HepG2 (cell line): ENCODE data around the gene TBC1D1. TPM values are rescaled to one million over a fixed set of nuclear protein-coding genes. Genes with fewer than 3 reads are reported as not detected.

Source experiments
- ATAC-seq: fragments of 200-7000 bp; cut with Tn5 transposase; 3 replicates; pipeline ENCODE4 v1.9.1; 2020; ENCODE audit warnings: mild to moderate bottlenecking, moderate library complexity
- BruUV-seq: library from RNA; stranded (reverse); fragments of 400-500 nt; replicated peaks from 2 replicates; lab custom pipeline; 2021; lab: Mats Ljungman, UMichigan
- CTCF ChIA-PET: fragments of 300-600 bp; formaldehyde crosslinking; extraction: SDS; loops from one replicate; lab custom pipeline; 2021; ENCODE audit warnings: low total read pairs, inconsistent platforms, low intra/inter-chr PET ratio; lab: Yijun Ruan, JAX
- POLR2A ChIA-PET: fragments of 350-600 bp; sonication (Branson Sonifier 250); formaldehyde crosslinking; loops from one replicate; lab custom pipeline; 2020; ENCODE audit warnings: antibody characterized with exemption, inconsistent platforms; lab: Yijun Ruan, JAX
- DNase-seq: peaks from one replicate; pipeline ENCODE4 v3.0.0-alpha.2; 2015; ENCODE audit warnings: low spot score
- FAIRE-seq: peaks from 3 replicates; lab custom pipeline; 2011; peaks lifted over from hg19 to GRCh38; lab: Jason Lieb, UNC
- H2AFZ ChIP-seq: one replicate; pipeline ENCODE4 v1.6.1; 2011; ENCODE audit warnings: low read length, inconsistent platforms
- H3K27ac ChIP-seq: fragments of 300-600 bp; 3 replicates; pipeline ENCODE4 v1.8.0; 2011; ENCODE audit warnings: mixed run types, mild to moderate bottlenecking, mixed read lengths, low read length, inconsistent platforms; ENCODE audit not compliant: insufficient read depth; ENCODE audit errors: extremely low read length
- H3K27me3 ChIP-seq, 2 experiments: fragments of 200-600 bp in 1 of 2; 2 replicates in 1 of 2; 3 replicates in 1 of 2; pipeline versions ENCODE4 v1.6.0 to v1.8.0; 2011; ENCODE audit warnings: low read length in 2 of 2, mild to moderate bottlenecking in 2 of 2, moderate library complexity in 2 of 2, inconsistent platforms in 1 of 2; ENCODE audit not compliant: insufficient read depth in 2 of 2, control insufficient read depth in 1 of 2
- H3K36me3 ChIP-seq, 2 experiments: fragments of 200-600 bp in 1 of 2; replicated peaks in 1 of 2; 2 replicates in 1 of 2; 3 replicates in 1 of 2; pipeline versions ENCODE4 v1.5.1 to v1.8.0; 2011; ENCODE audit warnings: low read length in 2 of 2, inconsistent platforms in 1 of 2; ENCODE audit not compliant: insufficient read depth in 2 of 2, control insufficient read depth in 1 of 2
- H3K4me1 ChIP-seq: 2 replicates; pipeline ENCODE4 v1.5.1; 2012; ENCODE audit warnings: low read length, inconsistent platforms; ENCODE audit not compliant: insufficient read depth
- H3K4me2 ChIP-seq: 2 replicates; pipeline ENCODE4 v1.6.0; 2011; ENCODE audit warnings: low read depth, low read length, inconsistent platforms
- H3K4me3 ChIP-seq, 3 experiments: fragments of 200-600 bp in 1 of 3; sonication (generic), shearing (Covaris generic) in 1 of 3; replicated peaks in 1 of 3; 2 replicates each; pipeline ENCODE4 v1.5.1; 2011 to 2016; ENCODE audit warnings: low read length in 3 of 3, inconsistent platforms in 2 of 3, low read depth in 2 of 3, mild to moderate bottlenecking in 2 of 3, control low read depth in 1 of 3, mixed read lengths in 1 of 3; ENCODE audit not compliant: insufficient read depth in 1 of 3
- H3K79me2 ChIP-seq: one replicate; pipeline ENCODE4 v1.6.1; 2011; ENCODE audit warnings: low read length, inconsistent platforms; ENCODE audit not compliant: insufficient read depth
- H3K9ac ChIP-seq: 2 replicates; pipeline ENCODE4 v1.6.0; 2011; ENCODE audit warnings: mild to moderate bottlenecking, low read depth, low read length, inconsistent platforms; ENCODE audit not compliant: insufficient read depth
- H3K9me3 ChIP-seq: 2 replicates; pipeline ENCODE4 v1.5.1; 2012; ENCODE audit warnings: mild to moderate bottlenecking, low read length
- H4K20me1 ChIP-seq: 2 replicates; pipeline ENCODE4 v1.6.0; 2011; ENCODE audit warnings: inconsistent platforms, mild to moderate bottlenecking, low read length, moderate library complexity; ENCODE audit not compliant: insufficient read depth
- LCORL ChIP-seq, 2 experiments: fragments of 450-650 bp in 1 of 2; sonication (generic) in 1 of 2; formaldehyde crosslinking in 1 of 2; IDR thresholded peaks; 2 replicates each; pipeline versions ENCODE4 v1.5.0 to v1.6.1; 2017 to 2020; ENCODE audit warnings: antibody characterized with exemption in 1 of 2, missing genetic modification reagents in 1 of 2
- MBNL3 ChIP-seq: fragments of 250-450 bp; sonication (Bioruptor Pico); conservative IDR thresholded peaks from 2 replicates; pipeline ENCODE4 v1.8.0; 2022; ENCODE audit warnings: mild to moderate bottlenecking, inconsistent platforms
- PCBP1 ChIP-seq: fragments of 200-400 bp; formaldehyde crosslinking; IDR thresholded peaks from 2 replicates; pipeline ENCODE4 v1.6.1; 2017; ENCODE audit warnings: mild to moderate bottlenecking, low read depth, low read length, borderline replicate concordance
- STAG1 ChIP-seq: sonication (generic); formaldehyde crosslinking; IDR thresholded peaks from 2 replicates; pipeline ENCODE4 v1.4.0; 2020; ENCODE audit warnings: missing genetic modification reagents
- TBX3 ChIP-seq: fragments of 450-650 bp; IDR thresholded peaks from 2 replicates; pipeline ENCODE4 v1.6.1; 2017; ENCODE audit warnings: antibody characterized with exemption, mild to moderate bottlenecking, inconsistent platforms, borderline replicate concordance
- ZNF296 ChIP-seq: sonication (generic); formaldehyde crosslinking; conservative IDR thresholded peaks from 2 replicates; pipeline ENCODE4 v1.5.0; 2020; ENCODE audit warnings: mild to moderate bottlenecking, missing genetic modification reagents
- ZNF33A ChIP-seq: sonication (generic); formaldehyde crosslinking; IDR thresholded peaks from 2 replicates; pipeline ENCODE4 v1.5.1; 2020; ENCODE audit warnings: missing genetic modification reagents, mild to moderate bottlenecking, moderate library complexity, borderline replicate concordance
- ZNF674 ChIP-seq: sonication (generic); formaldehyde crosslinking; IDR thresholded peaks from 2 replicates; pipeline ENCODE4 v1.5.0; 2020; ENCODE audit warnings: low read depth, mild to moderate bottlenecking, missing genetic modification reagents
- ZNF850 ChIP-seq: sonication (generic); formaldehyde crosslinking; conservative IDR thresholded peaks from 2 replicates; pipeline ENCODE4 v1.9.0; 2021; ENCODE audit warnings: mild to moderate bottlenecking, missing genetic modification reagents
- WGBS: methylation state at CpG from one replicate; pipeline ENCODE4 v1.1.6; 2017; ENCODE audit warnings: low lambda C conversion rate; 5-methylcytosine and 5-hydroxymethylcytosine counted together
- in situ Hi-C: cut with HindIII; loops from 2 replicates; pipeline ENCODE4 v1.10.0; 2017; ENCODE audit warnings: low pct_unique_long_range_greater_than_20kb; ENCODE audit not compliant: extremely low pct_ligation_motif_present
- intact Hi-C: fragments of 100-400 bp; cut with micrococcal nuclease; formaldehyde crosslinking; loops from one replicate; pipeline ENCODE4 v1.10.0; 2022; ENCODE audit not compliant: unreplicated experiment
- polyA plus RNA-seq, 8 experiments: library from polyadenylated mRNA; depleted of rRNA in 3 of 8; stranded (reverse) in 7 of 8; unstranded in 1 of 8; fragments of >200 nt; fragmentation: Illumina TruSeq in 4 of 8; extraction: Trizol in 4 of 8; gene quantifications; 2 replicates each; pipeline versions ENCODE4 v1.2.1 to v1.2.3, GENCODE V29; 2011 to 2016; ENCODE audit warnings: low read depth in 4 of 8, missing spikeins in 1 of 8, mixed read lengths in 1 of 8; ENCODE audit not compliant: insufficient read depth in 1 of 8
- total RNA-seq, 5 experiments: library from RNA; depleted of rRNA; stranded (reverse); fragments of >200 nt; fragmentation: Illumina TruSeq; extraction: Trizol; gene quantifications; 2 replicates each; pipeline ENCODE4 v1.2.3, GENCODE V29; 2016; ENCODE audit warnings: low read depth in 1 of 5
- TF ChIP-seq, protein P1 (sequence below): sonication (generic); formaldehyde crosslinking; IDR thresholded peaks from 2 replicates; pipeline ENCODE4 v1.8.0; 2022; ENCODE audit warnings: mild to moderate bottlenecking, missing genetic modification reagents; ENCODE audit not compliant: insufficient replicate concordance
- TF ChIP-seq, protein P2 (sequence below): sonication (generic); formaldehyde crosslinking; IDR thresholded peaks from 2 replicates; pipeline ENCODE4 v1.8.1; 2023; ENCODE audit warnings: mild to moderate bottlenecking, missing genetic modification reagents
- TF ChIP-seq, protein P3 (sequence below): sonication (generic); formaldehyde crosslinking; IDR thresholded peaks from 2 replicates; pipeline ENCODE4 v1.4.0; 2020; ENCODE audit warnings: missing genetic modification reagents, borderline replicate concordance

The TBC1D1 gene
- total and polyA plus RNA-seq, 2 of the 13 experiments (the other 11 are each of a cell fraction or from before 2014, with no cell fraction given): 37.3 to 62.8 TPM

DNA sequence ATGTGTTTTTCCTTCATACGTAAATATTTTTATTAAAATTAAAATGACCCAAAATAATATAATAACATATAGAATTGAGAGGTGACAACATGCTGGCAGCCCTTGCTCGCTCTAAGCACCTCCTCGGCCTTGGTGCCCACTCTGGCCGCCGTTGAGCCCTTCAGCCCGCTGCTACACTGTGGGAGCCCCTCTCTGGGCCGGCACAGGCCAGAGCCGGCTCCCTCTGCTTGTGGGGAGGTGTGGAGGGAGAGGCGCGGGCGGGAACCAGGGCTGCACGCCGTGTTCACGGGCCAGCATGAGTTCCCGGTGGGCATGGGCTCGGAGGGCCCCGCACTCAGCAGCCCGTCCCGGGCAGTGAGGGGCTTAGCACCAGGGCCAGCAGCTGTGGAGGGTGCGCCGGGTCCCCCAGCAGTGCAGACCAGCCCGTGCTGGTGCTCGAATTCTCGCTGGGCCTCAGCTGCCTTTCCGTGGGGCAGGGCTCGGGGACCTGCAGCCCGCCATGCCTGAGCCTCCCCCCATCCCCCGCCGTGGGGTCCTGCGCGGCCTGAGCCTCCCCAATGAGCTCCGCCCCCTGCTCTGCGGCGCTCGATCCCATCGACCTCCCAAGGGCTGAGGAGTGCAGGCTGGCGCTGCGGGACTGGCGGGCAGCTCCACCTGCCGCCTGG lies 291.6 kb downstream of the TBC1D1 start:
- H3K9me3 ChIP-seq: no peaks in the 10 kb centered on the region
- BruUV-seq: no TSS peak
- no peaks in the 10 kb centered on the region for H3K79me2 ChIP-seq
- no peaks in the 10 kb centered on the region for H3K36me3 ChIP-seq
- ChIA-PET POLR2A (interaction anchor here (1.2 kb wide), 1 partner anchor 49 kb away, joined by 3 read pairs; no protein-coding TSS in a partner anchor), CTCF (interaction anchor here (3.4 kb wide), 1 partner anchor 492 kb away, joined by 32 read pairs; no protein-coding TSS in a partner anchor)
- FAIRE-seq (no peak), ATAC-seq (no peak), DNase-seq (no peak)
- H3K27me3 ChIP-seq: no peaks in the 10 kb centered on the region
- no peak overlapping the region for H3K4me3 ChIP-seq
- in situ Hi-C loops: loop anchor here (5.0 kb wide), 3 partner anchors 130 to 550 kb away; no protein-coding TSS in a partner anchor
- intact Hi-C loops: no loop called here
- H3K4me1 ChIP-seq: peaks cover 51% of the 10 kb centered on the region
- no peaks in the 10 kb centered on the region for H4K20me1 ChIP-seq
- no peak overlapping the region for H2AFZ ChIP-seq
- no peak overlapping the region for H3K27ac ChIP-seq
- no peak overlapping the region for H3K9ac ChIP-seq
- WGBS: over 99% methylated on average over 8 of the region's 40 CpGs
- H3K4me2 ChIP-seq: no peak overlapping the region
- TF ChIP-seq PCBP1 (no peak), ZNF850 (CRISPR knock-in tag) (peak; percentile 98), ZNF296 (CRISPR knock-in tag) (no peak)
- TF ChIP-seq, protein P1, sequence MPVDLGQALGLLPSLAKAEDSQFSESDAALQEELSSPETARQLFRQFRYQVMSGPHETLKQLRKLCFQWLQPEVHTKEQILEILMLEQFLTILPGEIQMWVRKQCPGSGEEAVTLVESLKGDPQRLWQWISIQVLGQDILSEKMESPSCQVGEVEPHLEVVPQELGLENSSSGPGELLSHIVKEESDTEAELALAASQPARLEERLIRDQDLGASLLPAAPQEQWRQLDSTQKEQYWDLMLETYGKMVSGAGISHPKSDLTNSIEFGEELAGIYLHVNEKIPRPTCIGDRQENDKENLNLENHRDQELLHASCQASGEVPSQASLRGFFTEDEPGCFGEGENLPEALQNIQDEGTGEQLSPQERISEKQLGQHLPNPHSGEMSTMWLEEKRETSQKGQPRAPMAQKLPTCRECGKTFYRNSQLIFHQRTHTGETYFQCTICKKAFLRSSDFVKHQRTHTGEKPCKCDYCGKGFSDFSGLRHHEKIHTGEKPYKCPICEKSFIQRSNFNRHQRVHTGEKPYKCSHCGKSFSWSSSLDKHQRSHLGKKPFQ (CRISPR knock-in tag): no peak

DNA sequence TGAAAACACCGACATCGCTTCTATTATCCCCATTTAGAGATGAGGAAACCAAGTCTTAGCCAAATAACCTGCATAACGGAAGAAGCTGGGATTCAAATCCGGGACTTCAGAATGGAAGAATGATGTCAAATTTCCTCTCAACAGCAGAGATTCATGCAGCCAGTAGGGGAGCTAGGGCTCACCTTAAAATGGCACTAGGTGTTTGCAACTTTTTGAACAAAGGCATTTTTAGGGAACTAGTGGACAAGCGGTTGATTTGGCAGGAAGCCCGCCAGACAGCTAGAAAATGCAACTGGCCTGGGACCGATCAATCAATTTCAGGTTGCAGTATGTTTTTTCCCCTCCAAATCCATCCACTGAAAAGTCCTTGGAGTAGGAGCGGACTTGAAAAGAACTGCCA lies 293.5 kb downstream of the TBC1D1 start:
- Histone ChIP-seq H3K4me1 (peaks cover 42% of the 10 kb centered on the region), H4K20me1 (no peaks in the 10 kb centered on the region), H3K27me3 (no peaks in the 10 kb centered on the region), H3K79me2 (no peaks in the 10 kb centered on the region), H3K36me3 (no peaks in the 10 kb centered on the region), H3K4me2 (no peak overlapping the region), H3K9me3 (no peaks in the 10 kb centered on the region), H3K4me3 (no peak overlapping the region), H3K27ac (no peak overlapping the region), H3K9ac (no peak overlapping the region), H2AFZ (no peak overlapping the region)
- DNase-seq (no peak), ATAC-seq (peak; percentile 18; the same call in 1 of the 3 replicates), FAIRE-seq (peak; percentile 18)
- POLR2A ChIA-PET: no interaction called here
- intact Hi-C loops (loop anchor here (1.0 kb wide), 1 partner anchor 135 kb away; no protein-coding TSS in a partner anchor), in situ Hi-C loops (loop anchor here (5.0 kb wide), 3 partner anchors 128 to 548 kb away; no protein-coding TSS in a partner anchor)
- 83% methylated on average over 8 of the region's 8 CpGs for WGBS
- CTCF ChIA-PET: no interaction called here
- BruUV-seq: no TSS peak
- TF ChIP-seq STAG1 (CRISPR knock-in tag) (peak; percentile 69), MBNL3 (CRISPR knock-in tag) (no peak), TBX3 (no peak), ZNF33A (peak; percentile 96), ZNF674 (CRISPR knock-in tag) (no peak), LCORL (IDR thresholded peaks at IDR 0.05) (no peak), LCORL (CRISPR knock-in tag; IDR thresholded peaks at IDR 0.05) (no peak)
- TF ChIP-seq, protein P2, sequence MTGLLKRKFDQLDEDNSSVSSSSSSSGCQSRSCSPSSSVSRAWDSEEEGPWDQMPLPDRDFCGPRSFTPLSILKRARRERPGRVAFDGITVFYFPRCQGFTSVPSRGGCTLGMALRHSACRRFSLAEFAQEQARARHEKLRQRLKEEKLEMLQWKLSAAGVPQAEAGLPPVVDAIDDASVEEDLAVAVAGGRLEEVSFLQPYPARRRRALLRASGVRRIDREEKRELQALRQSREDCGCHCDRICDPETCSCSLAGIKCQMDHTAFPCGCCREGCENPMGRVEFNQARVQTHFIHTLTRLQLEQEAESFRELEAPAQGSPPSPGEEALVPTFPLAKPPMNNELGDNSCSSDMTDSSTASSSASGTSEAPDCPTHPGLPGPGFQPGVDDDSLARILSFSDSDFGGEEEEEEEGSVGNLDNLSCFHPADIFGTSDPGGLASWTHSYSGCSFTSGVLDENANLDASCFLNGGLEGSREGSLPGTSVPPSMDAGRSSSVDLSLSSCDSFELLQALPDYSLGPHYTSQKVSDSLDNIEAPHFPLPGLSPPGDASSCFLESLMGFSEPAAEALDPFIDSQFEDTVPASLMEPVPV: no peak
- TF ChIP-seq, protein P3, sequence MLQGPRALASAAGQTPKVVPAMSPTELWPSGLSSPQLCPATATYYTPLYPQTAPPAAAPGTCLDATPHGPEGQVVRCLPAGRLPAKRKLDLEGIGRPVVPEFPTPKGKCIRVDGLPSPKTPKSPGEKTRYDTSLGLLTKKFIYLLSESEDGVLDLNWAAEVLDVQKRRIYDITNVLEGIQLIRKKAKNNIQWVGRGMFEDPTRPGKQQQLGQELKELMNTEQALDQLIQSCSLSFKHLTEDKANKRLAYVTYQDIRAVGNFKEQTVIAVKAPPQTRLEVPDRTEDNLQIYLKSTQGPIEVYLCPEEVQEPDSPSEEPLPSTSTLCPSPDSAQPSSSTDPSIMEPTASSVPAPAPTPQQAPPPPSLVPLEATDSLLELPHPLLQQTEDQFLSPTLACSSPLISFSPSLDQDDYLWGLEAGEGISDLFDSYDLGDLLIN (CRISPR knock-in tag): no peak
